Calu3 (cell line): ENCODE results near the gene FECH. TPM values are rescaled to one million over a fixed set of nuclear protein-coding genes. Genes with fewer than 3 reads are reported as not detected.

Experiments used
- BruUV-seq: library from RNA; stranded (reverse); fragments of 400-500 nt; replicated peaks from 2 replicates; lab custom pipeline; 2021; lab: Mats Ljungman, UMichigan
- CTCF ChIA-PET: fragments of 300-600 bp; sonication (Branson Sonifier 250); formaldehyde crosslinking; loops from one replicate; lab custom pipeline; 2022; ENCODE audit warnings: antibody characterized with exemption; lab: Charles Lee
- DNase-seq: peaks from one replicate; pipeline ENCODE4 v3.0.0; 2022
- H3K27ac Mint-ChIP-seq: one replicate; pipeline ENCODE4 v1.8.0; 2022; ENCODE audit warnings: mixed read lengths; ENCODE audit not compliant: unreplicated experiment
- H3K27me3 Mint-ChIP-seq: one replicate; pipeline ENCODE4 v1.8.0; 2022; ENCODE audit warnings: mixed read lengths; ENCODE audit not compliant: unreplicated experiment
- H3K36me3 Mint-ChIP-seq: one replicate; pipeline ENCODE4 v1.8.0; 2022; ENCODE audit warnings: mild to moderate bottlenecking, moderate library complexity, mixed read lengths; ENCODE audit not compliant: insufficient read depth, unreplicated experiment
- H3K4me1 Mint-ChIP-seq: one replicate; pipeline ENCODE4 v1.8.0; 2022; ENCODE audit warnings: mild to moderate bottlenecking, low read depth, mixed read lengths; ENCODE audit not compliant: unreplicated experiment
- H3K4me3 Mint-ChIP-seq: one replicate; pipeline ENCODE4 v1.8.0; 2022; ENCODE audit warnings: mild to moderate bottlenecking, low read depth, moderate library complexity, mixed read lengths; ENCODE audit not compliant: unreplicated experiment
- H3K9me3 Mint-ChIP-seq: one replicate; pipeline ENCODE4 v1.8.0; 2022; ENCODE audit warnings: low read depth, mixed read lengths; ENCODE audit not compliant: unreplicated experiment
- CTCF ChIP-seq: fragments of 200-600 bp; IDR thresholded peaks from one replicate; pipeline ENCODE4 v1.8.0; 2022; ENCODE audit warnings: antibody characterized with exemption; ENCODE audit not compliant: unreplicated experiment
- intact Hi-C: fragments of 100-400 bp; cut with micrococcal nuclease; formaldehyde crosslinking; loops from one replicate; pipeline ENCODE4 v1.10.0; 2022; ENCODE audit not compliant: unreplicated experiment
- total RNA-seq: library from RNA; stranded (reverse); gene quantifications from 2 replicates; pipeline ENCODE4 v1.2.3, GENCODE V29; 2022

Gene FECH
- total RNA-seq, 1 experiment from 2014 or later, result 23.4 TPM

GRCh38 chr18:57574866-57575265 lies 11.6 kb downstream of the FECH start:
- H3K36me3 Mint-ChIP-seq, result peaks cover 4% of the 10 kb centered on the region
- H3K4me1 Mint-ChIP-seq, result no peaks in the 10 kb centered on the region
- no peak for TF ChIP-seq CTCF
- intact Hi-C loops, result no loop called here
- no TSS peak for BruUV-seq
- H3K4me3 Mint-ChIP-seq, result no peak overlapping the region
- DNase-seq, result no peak
- no peaks in the 10 kb centered on the region for H3K9me3 Mint-ChIP-seq
- no peak overlapping the region for H3K27ac Mint-ChIP-seq
- CTCF ChIA-PET, result no interaction called here
- H3K27me3 Mint-ChIP-seq, result no peaks in the 10 kb centered on the region

GRCh38 chr18:57570162-57570561 lies 16.3 kb downstream of the FECH start:
- no peaks in the 10 kb centered on the region for H3K9me3 Mint-ChIP-seq
- intact Hi-C loops, result no loop called here
- no peaks in the 10 kb centered on the region for H3K4me1 Mint-ChIP-seq
- H3K36me3 Mint-ChIP-seq, result no peaks in the 10 kb centered on the region
- H3K27me3 Mint-ChIP-seq, result no peaks in the 10 kb centered on the region
- no peak for TF ChIP-seq CTCF
- H3K27ac Mint-ChIP-seq, result no peak overlapping the region
- DNase-seq, result no peak
- CTCF ChIA-PET, result no interaction called here
- BruUV-seq, result no TSS peak
- H3K4me3 Mint-ChIP-seq, result no peak overlapping the region

GRCh38 chr18:57569133-57569532 lies 17.4 kb downstream of the FECH start:
- Mint-ChIP-seq H3K4me3 (no peak overlapping the region), H3K4me1 (no peaks in the 10 kb centered on the region), H3K9me3 (no peaks in the 10 kb centered on the region), H3K36me3 (no peaks in the 10 kb centered on the region), H3K27me3 (no peaks in the 10 kb centered on the region), H3K27ac (no peak overlapping the region)
- no peak for TF ChIP-seq CTCF
- intact Hi-C loops, result no loop called here
- CTCF ChIA-PET, result no interaction called here
- no peak for DNase-seq
- no TSS peak for BruUV-seq

GRCh38 chr18:57561728-57562423 lies 24.6 kb downstream of the FECH start:
- Mint-ChIP-seq H3K4me3 (no peak overlapping the region), H3K4me1 (peaks cover 7% of the 10 kb centered on the region), H3K27me3 (no peaks in the 10 kb centered on the region), H3K36me3 (no peaks in the 10 kb centered on the region), H3K9me3 (no peaks in the 10 kb centered on the region), H3K27ac (no peak overlapping the region)
- BruUV-seq, result no TSS peak
- peak; percentile 44 for DNase-seq
- intact Hi-C loops, result loop anchor here (2.0 to 5.0 kb wide), 4 partner anchors 115 to 859 kb away; no protein-coding TSS in a partner anchor
- CTCF ChIA-PET, result interaction anchor here (0.6 to 0.8 kb wide), 2 partner anchors 118 to 127 kb away, joined by 3 read pairs; partner anchors contain the start of gene ONECUT2
- TF ChIP-seq CTCF, result peak; percentile 91
